ENCODE data around the gene CBLC. TPM values are rescaled to one million over a fixed set of nuclear protein-coding genes. Genes with fewer than 3 reads are reported as not detected.

Gene CBLC
- polyA plus RNA-seq, 1 donor (not counting 4 experiments of a cell fraction or from before 2014, with no cell fraction given) = 27.8 TPM

DNA sequence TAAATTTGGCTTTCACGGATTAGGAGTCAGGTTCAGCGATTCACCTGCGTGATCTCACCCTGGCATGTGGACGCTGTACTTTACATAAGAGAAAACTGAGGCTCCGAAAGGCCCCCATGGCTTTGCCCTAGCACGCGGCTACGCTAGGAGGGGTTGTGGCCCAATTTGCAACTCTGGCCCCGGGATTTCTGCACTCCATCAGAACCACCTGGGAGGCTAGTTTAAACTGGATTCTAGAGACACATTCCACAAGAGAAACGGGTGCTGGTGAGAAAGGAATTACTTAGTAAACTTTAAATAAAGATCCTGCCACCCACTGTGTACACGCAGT, 23.0 kb upstream of the CBLC start:
- no peak for TF ChIP-seq EZH2 (IDR thresholded peaks at IDR 0.05; ENCODE audit: low read length)
- TF ChIP-seq, protein P1, sequence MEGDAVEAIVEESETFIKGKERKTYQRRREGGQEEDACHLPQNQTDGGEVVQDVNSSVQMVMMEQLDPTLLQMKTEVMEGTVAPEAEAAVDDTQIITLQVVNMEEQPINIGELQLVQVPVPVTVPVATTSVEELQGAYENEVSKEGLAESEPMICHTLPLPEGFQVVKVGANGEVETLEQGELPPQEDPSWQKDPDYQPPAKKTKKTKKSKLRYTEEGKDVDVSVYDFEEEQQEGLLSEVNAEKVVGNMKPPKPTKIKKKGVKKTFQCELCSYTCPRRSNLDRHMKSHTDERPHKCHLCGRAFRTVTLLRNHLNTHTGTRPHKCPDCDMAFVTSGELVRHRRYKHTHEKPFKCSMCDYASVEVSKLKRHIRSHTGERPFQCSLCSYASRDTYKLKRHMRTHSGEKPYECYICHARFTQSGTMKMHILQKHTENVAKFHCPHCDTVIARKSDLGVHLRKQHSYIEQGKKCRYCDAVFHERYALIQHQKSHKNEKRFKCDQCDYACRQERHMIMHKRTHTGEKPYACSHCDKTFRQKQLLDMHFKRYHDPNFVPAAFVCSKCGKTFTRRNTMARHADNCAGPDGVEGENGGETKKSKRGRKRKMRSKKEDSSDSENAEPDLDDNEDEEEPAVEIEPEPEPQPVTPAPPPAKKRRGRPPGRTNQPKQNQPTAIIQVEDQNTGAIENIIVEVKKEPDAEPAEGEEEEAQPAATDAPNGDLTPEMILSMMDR (optimal IDR thresholded peaks at IDR 0.05 in 1 of 3, IDR thresholded peaks at IDR 0.05 in 1 of 3, conservative IDR thresholded peaks at IDR 0.05 in 1 of 3; ENCODE audit: extremely low read depth in 1 of 3, insufficient read depth in 2 of 3, low read length in 3 of 3) = no peak
- no peak for FAIRE-seq
- dilution Hi-C loops (cut with MboI; ENCODE audit: extremely low pct_ligation_motif_present, low sequenced_read_pairs) = no loop called here
- DNase-seq (ENCODE audit: low read depth, low spot score) = no peak
- Histone ChIP-seq H3K36me3 (ENCODE audit: control insufficient read depth in 2 of 2, extremely low read depth in 1 of 2, insufficient read depth in 2 of 2, low read length in 2 of 2) (peaks cover 24 to 27% of the 10 kb centered on the region in 2 experiments), H3K79me2 (ENCODE audit: control insufficient read depth, insufficient read depth, low read length) (peaks cover 7% of the 10 kb centered on the region), H3K9me1 (ENCODE audit: control insufficient read depth, extremely low read depth, insufficient read depth, low read length) (peaks cover 2% of the 10 kb centered on the region), H2AFZ (ENCODE audit: control insufficient read depth, low read length) (no peak overlapping the region), H3K27me3 (ENCODE audit: control insufficient read depth, extremely low read depth, insufficient read depth, low read length) (no peaks in the 10 kb centered on the region), H3K4me1 (ENCODE audit: control insufficient read depth, extremely low read depth, insufficient read depth, low read length) (peaks cover 30% of the 10 kb centered on the region), H4K20me1 (ENCODE audit: control insufficient read depth, extremely low read depth, insufficient read depth, low read length) (no peaks in the 10 kb centered on the region), H3K27ac (ENCODE audit: control insufficient read depth, insufficient read depth, low read length) (peak overlapping the region; percentile 83), H3K4me2 (ENCODE audit: control insufficient read depth, extremely low read depth, insufficient read depth, low read depth, low read length) (peak overlapping the region; percentile 93), H3K4me3 (ENCODE audit: control insufficient read depth in 2 of 3, extremely low read depth in 1 of 3, insufficient read depth in 2 of 3, low read depth in 1 of 3, low read length in 3 of 3) (peak overlapping the region; percentile 28 to 62 (median 58)), H3K9me3 (ENCODE audit: control insufficient read depth, low read depth, low read length) (no peaks in the 10 kb centered on the region), H3K9ac (ENCODE audit: control insufficient read depth, extremely low read depth, insufficient read depth, low read length) (peak overlapping the region; percentile 77)

DNA sequence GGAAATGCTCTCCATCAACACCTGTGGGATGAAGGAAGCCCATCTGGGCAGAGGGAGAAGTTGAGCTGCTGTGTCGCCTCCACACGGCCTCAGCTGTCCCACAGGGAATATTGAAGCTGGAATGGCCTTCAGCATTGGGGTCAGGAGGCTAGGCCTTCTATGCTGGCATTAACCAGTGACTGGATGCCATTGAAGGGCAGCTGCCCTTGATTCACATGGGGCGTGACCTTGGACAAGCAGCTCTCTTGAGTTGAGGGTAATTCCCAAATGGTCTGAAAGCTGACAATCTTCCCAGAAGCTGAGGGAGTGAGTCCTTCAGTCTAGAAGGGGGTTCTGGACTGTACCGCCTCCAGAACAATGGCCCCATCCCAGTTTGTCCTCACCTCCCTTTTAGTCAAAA, 22.5 kb upstream of the CBLC start:
- Histone ChIP-seq H3K4me3 (ENCODE audit: control insufficient read depth in 2 of 3, extremely low read depth in 1 of 3, insufficient read depth in 2 of 3, low read depth in 1 of 3, low read length in 3 of 3) (no peak overlapping the region), H3K9me1 (ENCODE audit: control insufficient read depth, extremely low read depth, insufficient read depth, low read length) (no peaks in the 10 kb centered on the region), H4K20me1 (ENCODE audit: control insufficient read depth, extremely low read depth, insufficient read depth, low read length) (no peaks in the 10 kb centered on the region), H2AFZ (ENCODE audit: control insufficient read depth, low read length) (no peak overlapping the region), H3K79me2 (ENCODE audit: control insufficient read depth, insufficient read depth, low read length) (peaks cover 3% of the 10 kb centered on the region), H3K4me2 (ENCODE audit: control insufficient read depth, extremely low read depth, insufficient read depth, low read depth, low read length) (peak overlapping the region; percentile 93), H3K9me3 (ENCODE audit: control insufficient read depth, low read depth, low read length) (no peaks in the 10 kb centered on the region), H3K36me3 (ENCODE audit: control insufficient read depth in 2 of 2, extremely low read depth in 1 of 2, insufficient read depth in 2 of 2, low read length in 2 of 2) (peaks cover 23 to 27% of the 10 kb centered on the region in 2 experiments), H3K9ac (ENCODE audit: control insufficient read depth, extremely low read depth, insufficient read depth, low read length) (peak overlapping the region; percentile 77), H3K4me1 (ENCODE audit: control insufficient read depth, extremely low read depth, insufficient read depth, low read length) (peaks cover 26% of the 10 kb centered on the region), H3K27me3 (ENCODE audit: control insufficient read depth, extremely low read depth, insufficient read depth, low read length) (no peaks in the 10 kb centered on the region), H3K27ac (ENCODE audit: control insufficient read depth, insufficient read depth, low read length) (no peak overlapping the region)
- dilution Hi-C loops (cut with MboI; ENCODE audit: extremely low pct_ligation_motif_present, low sequenced_read_pairs) = no loop called here
- peak; percentile 36 for FAIRE-seq
- DNase-seq (ENCODE audit: low read depth, low spot score) = no peak
- no peak for TF ChIP-seq EZH2 (IDR thresholded peaks at IDR 0.05; ENCODE audit: low read length)
- TF ChIP-seq, protein P1 (optimal IDR thresholded peaks at IDR 0.05 in 1 of 3, IDR thresholded peaks at IDR 0.05 in 1 of 3, conservative IDR thresholded peaks at IDR 0.05 in 1 of 3; ENCODE audit: extremely low read depth in 1 of 3, insufficient read depth in 2 of 3, low read length in 3 of 3) = no peak

All from keratinocyte (primary cell).